GM06990 (cell line): Measurements from ENCODE around the gene TPI1.

ENCODE experiments used
- DNase-seq: peaks from one replicate; pipeline ENCODE4 v3.0.0-alpha.2; 2011; ENCODE audit not compliant: insufficient read length; ENCODE audit errors: extremely low read depth
- H3K27me3 ChIP-seq: replicated peaks from 2 replicates; pipeline ENCODE4 v1.6.0; 2011; ENCODE audit warnings: low read length; ENCODE audit not compliant: control insufficient read depth, insufficient read depth
- H3K36me3 ChIP-seq: 2 replicates; pipeline ENCODE4 v1.5.1; 2011; ENCODE audit warnings: low read length; ENCODE audit not compliant: control insufficient read depth, insufficient read depth
- H3K4me3 ChIP-seq: replicated peaks from 2 replicates; pipeline ENCODE4 v1.5.1; 2011; ENCODE audit warnings: low read depth, mild to moderate bottlenecking, control low read depth, low read length
- TF ChIP-seq, protein P1 (sequence below): IDR thresholded peaks from 2 replicates; pipeline ENCODE4 v1.5.1; 2011; ENCODE audit warnings: low read length, control low read depth, mild to moderate bottlenecking, inconsistent platforms; ENCODE audit not compliant: insufficient read depth, poor library complexity, severe bottlenecking

TPI1 gene

DNA sequence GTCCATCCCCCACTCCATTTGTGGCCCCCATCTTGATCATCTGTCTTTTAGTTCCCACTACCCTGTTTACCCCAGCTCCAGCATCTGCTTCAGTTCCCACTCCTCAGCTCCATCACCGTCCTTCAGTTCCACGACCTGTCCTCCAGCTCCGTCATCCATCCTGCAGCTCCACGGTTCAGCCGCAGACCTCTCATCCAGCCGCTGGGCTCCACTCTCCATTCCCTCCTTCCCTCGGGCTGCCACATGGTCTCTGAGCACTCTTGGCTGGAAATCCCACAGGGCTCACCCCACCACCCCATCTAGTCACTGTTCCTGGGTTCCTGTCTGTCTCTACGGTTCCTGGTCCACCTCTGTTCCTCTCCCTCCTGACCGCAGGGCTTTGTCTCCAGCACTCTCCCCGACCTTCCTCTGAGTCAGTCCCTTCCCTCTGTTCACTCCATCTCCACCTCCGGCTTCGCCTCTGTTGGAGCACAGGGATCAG, 42.4 kb upstream of the TPI1 start:
- H3K4me3 ChIP-seq = no peak overlapping the region
- TF ChIP-seq, protein P1, sequence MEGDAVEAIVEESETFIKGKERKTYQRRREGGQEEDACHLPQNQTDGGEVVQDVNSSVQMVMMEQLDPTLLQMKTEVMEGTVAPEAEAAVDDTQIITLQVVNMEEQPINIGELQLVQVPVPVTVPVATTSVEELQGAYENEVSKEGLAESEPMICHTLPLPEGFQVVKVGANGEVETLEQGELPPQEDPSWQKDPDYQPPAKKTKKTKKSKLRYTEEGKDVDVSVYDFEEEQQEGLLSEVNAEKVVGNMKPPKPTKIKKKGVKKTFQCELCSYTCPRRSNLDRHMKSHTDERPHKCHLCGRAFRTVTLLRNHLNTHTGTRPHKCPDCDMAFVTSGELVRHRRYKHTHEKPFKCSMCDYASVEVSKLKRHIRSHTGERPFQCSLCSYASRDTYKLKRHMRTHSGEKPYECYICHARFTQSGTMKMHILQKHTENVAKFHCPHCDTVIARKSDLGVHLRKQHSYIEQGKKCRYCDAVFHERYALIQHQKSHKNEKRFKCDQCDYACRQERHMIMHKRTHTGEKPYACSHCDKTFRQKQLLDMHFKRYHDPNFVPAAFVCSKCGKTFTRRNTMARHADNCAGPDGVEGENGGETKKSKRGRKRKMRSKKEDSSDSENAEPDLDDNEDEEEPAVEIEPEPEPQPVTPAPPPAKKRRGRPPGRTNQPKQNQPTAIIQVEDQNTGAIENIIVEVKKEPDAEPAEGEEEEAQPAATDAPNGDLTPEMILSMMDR = no peak
- no peak for DNase-seq
- no peaks in the 10 kb centered on the region for H3K36me3 ChIP-seq
- peaks cover 8% of the 10 kb centered on the region for H3K27me3 ChIP-seq

DNA sequence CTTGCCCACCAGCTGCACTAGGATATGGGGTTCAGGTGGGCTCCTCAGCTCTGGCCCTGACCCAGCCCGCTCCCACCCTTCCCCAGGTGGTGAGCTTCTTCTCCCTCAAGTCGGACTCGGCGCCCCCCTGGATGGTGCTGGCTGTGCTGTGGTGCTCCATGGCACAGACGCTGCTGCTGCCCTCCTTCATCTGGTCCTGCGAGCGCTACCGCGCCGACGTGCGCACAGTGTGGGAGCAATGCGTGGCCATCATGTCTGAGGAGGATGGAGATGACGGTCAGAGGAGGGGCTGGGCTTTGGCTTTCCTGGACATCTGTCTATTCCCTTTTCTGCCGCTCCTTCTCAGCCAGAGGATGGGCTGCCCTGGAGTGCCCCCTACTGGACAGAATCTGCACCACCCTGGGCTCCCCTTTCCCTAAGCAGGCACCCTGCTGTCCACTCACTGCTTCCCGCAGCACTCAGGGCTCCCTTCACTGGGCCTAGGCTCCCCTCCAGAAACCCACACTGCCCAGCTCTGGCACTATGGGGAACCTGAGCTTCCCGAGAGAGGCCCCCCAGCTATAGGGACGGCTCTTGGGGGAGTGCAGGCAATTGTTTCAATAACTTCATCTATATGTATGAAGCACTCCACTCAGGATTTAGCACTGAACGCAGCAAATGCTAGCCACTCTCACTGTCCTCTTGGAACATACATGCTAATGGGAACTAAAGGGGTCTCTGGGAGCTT, 41.8 kb upstream of the TPI1 start:
- no peak overlapping the region for H3K4me3 ChIP-seq
- DNase-seq = no peak
- H3K27me3 ChIP-seq = peaks cover 6% of the 10 kb centered on the region
- TF ChIP-seq, protein P1 = peak; percentile 72
- H3K36me3 ChIP-seq = no peaks in the 10 kb centered on the region

DNA sequence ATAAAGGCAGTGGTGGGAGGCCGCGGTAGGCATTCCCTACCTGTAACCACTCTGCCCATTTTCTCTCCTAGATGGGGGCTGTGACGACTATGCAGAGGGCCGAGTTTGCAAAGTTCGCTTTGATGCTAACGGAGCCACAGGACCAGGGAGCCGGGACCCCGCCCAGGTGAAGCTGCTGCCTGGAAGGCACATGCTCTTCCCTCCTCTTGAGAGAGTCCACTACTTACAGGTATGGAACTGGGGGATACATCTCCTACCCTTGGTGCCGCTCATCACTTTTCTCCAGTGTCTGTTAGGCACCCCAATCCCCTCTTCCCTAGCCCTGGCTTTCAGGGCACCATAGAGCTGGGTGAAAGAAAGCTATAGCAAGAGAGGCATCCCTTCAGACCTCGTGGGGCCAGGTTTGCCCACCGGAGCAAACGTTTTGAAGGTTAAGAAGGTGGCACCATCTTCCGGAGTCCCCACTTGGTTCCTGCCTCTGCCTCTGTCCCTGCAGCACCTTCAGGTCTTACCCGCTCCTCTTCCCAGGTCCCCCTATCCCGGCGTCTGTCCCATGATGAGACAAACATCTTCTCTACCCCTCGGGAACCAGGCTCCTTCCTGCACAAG, 41.1 kb upstream of the TPI1 start:
- DNase-seq = no peak
- TF ChIP-seq, protein P1 = no peak
- Histone ChIP-seq H3K27me3 (peaks cover 7% of the 10 kb centered on the region), H3K4me3 (no peak overlapping the region), H3K36me3 (no peaks in the 10 kb centered on the region)

DNA sequence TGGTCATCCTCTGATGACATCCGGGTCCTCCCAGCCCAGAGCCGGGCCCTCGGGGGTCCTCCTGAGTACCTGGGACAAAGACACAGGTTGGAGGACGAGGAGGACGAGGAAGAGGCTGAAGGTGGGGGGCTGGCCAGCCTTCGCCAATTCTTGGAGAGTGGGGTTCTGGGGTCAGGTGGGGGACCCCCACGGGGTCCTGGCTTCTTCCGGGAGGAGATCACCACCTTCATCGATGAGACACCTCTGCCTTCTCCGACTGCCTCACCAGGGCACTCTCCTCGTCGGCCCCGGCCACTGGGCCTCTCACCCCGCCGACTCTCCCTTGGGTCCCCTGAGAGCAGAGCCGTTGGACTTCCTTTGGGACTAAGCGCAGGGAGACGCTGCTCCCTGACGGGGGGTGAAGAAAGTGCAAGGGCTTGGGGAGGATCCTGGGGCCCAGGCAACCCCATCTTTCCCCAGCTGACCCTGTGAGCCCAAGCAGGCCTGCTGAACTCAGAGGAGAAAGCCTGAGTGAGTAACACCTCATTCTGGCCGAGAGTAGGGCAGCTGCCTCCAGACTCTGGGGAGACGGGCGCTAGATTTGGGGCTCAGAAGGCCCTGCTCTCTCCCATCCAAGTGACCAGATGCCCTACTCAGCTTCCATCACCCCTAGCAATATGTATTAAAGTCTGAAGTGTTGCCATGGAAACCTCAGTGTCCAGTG, 40.4 kb upstream of the TPI1 start:
- DNase-seq = no peak
- Histone ChIP-seq H3K4me3 (no peak overlapping the region), H3K36me3 (no peaks in the 10 kb centered on the region), H3K27me3 (peaks cover 6% of the 10 kb centered on the region)
- TF ChIP-seq, protein P1 = no peak

DNA sequence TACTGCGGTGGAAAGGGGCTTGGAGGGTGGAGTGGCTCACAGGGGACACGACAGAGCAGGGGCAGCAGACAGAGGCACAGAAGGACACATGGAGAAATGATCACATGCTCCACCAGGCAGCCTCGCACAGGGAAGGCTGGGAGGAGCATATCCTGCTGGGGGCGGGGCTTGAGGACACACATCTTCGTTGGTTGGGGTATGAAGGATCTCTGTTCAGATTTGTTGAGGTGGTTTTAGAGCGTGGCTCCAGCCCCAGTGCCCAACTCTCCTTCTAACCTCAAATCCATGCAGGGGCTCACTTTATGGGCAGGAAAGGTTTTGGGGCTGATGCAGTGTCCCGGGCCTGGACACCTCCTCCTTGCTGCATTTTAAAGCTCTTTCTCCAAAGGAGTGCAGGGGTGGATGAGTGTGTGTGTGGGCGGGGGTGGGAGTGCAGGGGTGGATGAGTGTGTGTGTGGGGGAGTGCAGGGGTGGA, 39.9 kb upstream of the TPI1 start:
- no peaks in the 10 kb centered on the region for H3K36me3 ChIP-seq
- DNase-seq = no peak
- peaks cover 6% of the 10 kb centered on the region for H3K27me3 ChIP-seq
- TF ChIP-seq, protein P1 = no peak
- no peak overlapping the region for H3K4me3 ChIP-seq
